Suprapubic skin (tissue), 3 donors: ENCODE measurements around the gene PRRT3.

Experiments used
- CTCF ChIP-seq, 2 donors: fragments of 200-600 bp in 1 of 2; fragments of 450-650 bp in 1 of 2; sonication (generic) in 1 of 2; IDR thresholded peaks; one replicate each; pipeline ENCODE4 v1.5.1; 2016 to 2019; ENCODE audit warnings: antibody characterized with exemption in 2 of 2, mild to moderate bottlenecking in 1 of 2, moderate library complexity in 1 of 2
- POLR2A ChIP-seq, 2 donors: fragments of 450-650 bp; IDR thresholded peaks; one replicate each; pipeline ENCODE4 v1.6.1; 2017; ENCODE audit warnings: antibody characterized with exemption in 2 of 2, mild to moderate bottlenecking in 2 of 2, moderate library complexity in 2 of 2

- TF ChIP-seq POLR2A (IDR thresholded peaks at IDR 0.05) (no peak), CTCF (IDR thresholded peaks at IDR 0.05) (no peak)
These were observed 53.6 kb downstream of the PRRT3 start for GRCh38 chr3:9898467-9899241.
